HAP-1 (cell line): ENCODE measurements around the gene GUCA2A.
A peak's percentile ranks its signal among the peaks of the same experiment; 100 is the strongest.
"Not testable (repeated sequence)": the region's sequence is repeated elsewhere in the genome, so short reads cannot be mapped to it uniquely, and the experiment has no call there.

Source experiments
- DNase-seq, 2 experiments: peaks; one replicate each; pipeline ENCODE4 v3.0.0-alpha.2; 2016 to 2020; ENCODE audit warnings: low spot score in 2 of 2
- H3K27me3 ChIP-seq: fragments of 250-450 bp; sonication (Bioruptor Pico); 2 replicates; pipeline ENCODE4 v1.5.1; 2020; ENCODE audit warnings: low read depth, mild to moderate bottlenecking, moderate library complexity
- H3K36me3 ChIP-seq: fragments of 250-450 bp; sonication (Bioruptor Pico); replicated peaks from 2 replicates; pipeline ENCODE4 v1.5.1; 2020; ENCODE audit warnings: mild to moderate bottlenecking
- H3K4me1 ChIP-seq: fragments of 250-450 bp; sonication (Bioruptor Pico); 2 replicates; pipeline ENCODE4 v1.5.1; 2020; ENCODE audit warnings: mild to moderate bottlenecking
- H3K4me3 ChIP-seq: fragments of 250-450 bp; sonication (Bioruptor Pico); 2 replicates; pipeline ENCODE4 v1.5.1; 2020; ENCODE audit warnings: mild to moderate bottlenecking, moderate library complexity
- H3K9me3 ChIP-seq: fragments of 250-450 bp; sonication (Bioruptor Pico); 2 replicates; pipeline ENCODE4 v1.5.1; 2020; ENCODE audit warnings: mild to moderate bottlenecking, moderate library complexity
- in situ Hi-C: fragments of 300-500 bp; cut with MboI; formaldehyde crosslinking; loops from 3 replicates; pipeline ENCODE4 v1.14.3; 2020; ENCODE audit warnings: low sequenced_read_pairs, inconsistent platforms, mixed read lengths

The GUCA2A gene

GRCh38 chr1:42164551-42165420, at the start of gene GUCA2A:
Gene GUCA2A (minus strand): TSS chr1:42164745. CDS start chr1:42164712, 33 bp downstream.
- Histone ChIP-seq H3K4me3 (no peak within 1 kb of the TSS), H3K9me3 (peaks cover 3% of the 10 kb centered on the region; the same call in 1 of the 2 replicates)
- no peak for DNase-seq

GRCh38 chr1:42211224-42211623, 46.7 kb upstream of the GUCA2A start:
- Histone ChIP-seq H3K27me3 (no peaks in the 10 kb centered on the region), H3K36me3 (no peaks in the 10 kb centered on the region), H3K4me1 (peaks cover 25% of the 10 kb centered on the region), H3K9me3 (no peaks in the 10 kb centered on the region), H3K4me3 (no peak overlapping the region)
- no peak for DNase-seq
- in situ Hi-C loops: no loop called here

More at GRCh38 chr1:42164551-42165420, at the start of gene GUCA2A:
- Histone ChIP-seq H3K4me1 (no peaks in the 10 kb centered on the region), H3K36me3 (no peaks in the 10 kb centered on the region), H3K27me3 (no peaks in the 10 kb centered on the region)
- in situ Hi-C loops: no loop called here

- Histone ChIP-seq H3K36me3 (no peaks in the 10 kb centered on the region), H3K27me3 (no peaks in the 10 kb centered on the region), H3K4me3 (no peak overlapping the region), H3K9me3 (no peaks in the 10 kb centered on the region), H3K4me1 (peaks cover 25% of the 10 kb centered on the region)
- in situ Hi-C loops: no loop called here
- peak; percentile 15 to 51 for DNase-seq
Measured at GRCh38 chr1:42210421-42211133, 46.0 kb upstream of the GUCA2A start.

- DNase-seq: peak; percentile 9 to 55
- H3K9me3 ChIP-seq: no peaks in the 10 kb centered on the region
Measured at GRCh38 chr1:42209526-42210251, 45.1 kb upstream of the GUCA2A start.

GRCh38 chr1:42206930-42207329, 42.4 kb upstream of the GUCA2A start:
- H3K36me3 ChIP-seq, H3K9me3 ChIP-seq, in situ Hi-C loops, H3K4me3 ChIP-seq, DNase-seq, H3K27me3 ChIP-seq: not testable (repeated sequence)
- H3K4me1 ChIP-seq: peaks cover 21% of the 10 kb centered on the region

More at GRCh38 chr1:42209526-42210251, 45.1 kb upstream of the GUCA2A start:
- peaks cover 25% of the 10 kb centered on the region for H3K4me1 ChIP-seq
- no peaks in the 10 kb centered on the region for H3K36me3 ChIP-seq
- in situ Hi-C loops: no loop called here
- H3K27me3 ChIP-seq: no peaks in the 10 kb centered on the region
- no peak overlapping the region for H3K4me3 ChIP-seq

- in situ Hi-C loops: no loop called here
- no peaks in the 10 kb centered on the region for H3K36me3 ChIP-seq
- no peak for DNase-seq
- no peaks in the 10 kb centered on the region for H3K9me3 ChIP-seq
- peaks cover 21% of the 10 kb centered on the region for H3K4me1 ChIP-seq
- no peaks in the 10 kb centered on the region for H3K27me3 ChIP-seq
- H3K4me3 ChIP-seq: no peak overlapping the region
Measured at GRCh38 chr1:42206164-42206563, 41.6 kb upstream of the GUCA2A start.

GRCh38 chr1:42201986-42202385, 37.4 kb upstream of the GUCA2A start:
- H3K4me3 ChIP-seq: no peak overlapping the region
- no peaks in the 10 kb centered on the region for H3K9me3 ChIP-seq
- H3K4me1 ChIP-seq: no peaks in the 10 kb centered on the region
- H3K36me3 ChIP-seq: peaks cover 3% of the 10 kb centered on the region; the same call in 1 of the 2 replicates
- in situ Hi-C loops: no loop called here
- no peaks in the 10 kb centered on the region for H3K27me3 ChIP-seq
- DNase-seq: no peak

- no peak for DNase-seq
- H3K4me3 ChIP-seq: no peak overlapping the region
- in situ Hi-C loops: no loop called here
- peaks cover 19% of the 10 kb centered on the region for H3K36me3 ChIP-seq
- no peaks in the 10 kb centered on the region for H3K9me3 ChIP-seq
- H3K27me3 ChIP-seq: no peaks in the 10 kb centered on the region
- H3K4me1 ChIP-seq: no peaks in the 10 kb centered on the region
Measured at GRCh38 chr1:42198251-42198650, 33.7 kb upstream of the GUCA2A start.

- in situ Hi-C loops: no loop called here
Measured at GRCh38 chr1:42195841-42196240, 31.3 kb upstream of the GUCA2A start.

GRCh38 chr1:42192106-42192505, 27.6 kb upstream of the GUCA2A start:
- Histone ChIP-seq H3K9me3 (no peaks in the 10 kb centered on the region), H3K27me3 (no peaks in the 10 kb centered on the region), H3K4me1 (peaks cover 8% of the 10 kb centered on the region; the same call in 1 of the 2 replicates), H3K4me3 (no peak overlapping the region), H3K36me3 (peaks cover 50% of the 10 kb centered on the region)
- in situ Hi-C loops: no loop called here
- no peak for DNase-seq

More at GRCh38 chr1:42195841-42196240, 31.3 kb upstream of the GUCA2A start:
- DNase-seq: no peak
- H3K4me1 ChIP-seq: peaks cover 8% of the 10 kb centered on the region; the same call in 1 of the 2 replicates
- no peak overlapping the region for H3K4me3 ChIP-seq
- no peaks in the 10 kb centered on the region for H3K27me3 ChIP-seq
- H3K9me3 ChIP-seq: no peaks in the 10 kb centered on the region
- H3K36me3 ChIP-seq: peaks cover 27% of the 10 kb centered on the region

GRCh38 chr1:42191319-42191718, 26.8 kb upstream of the GUCA2A start:
- peaks cover 8% of the 10 kb centered on the region; the same call in 1 of the 2 replicates for H3K4me1 ChIP-seq
- in situ Hi-C loops: no loop called here
- peaks cover 56% of the 10 kb centered on the region for H3K36me3 ChIP-seq

GRCh38 chr1:42189931-42190853, 25.6 kb upstream of the GUCA2A start:
- Histone ChIP-seq H3K27me3 (no peaks in the 10 kb centered on the region), H3K36me3 (peaks cover 54% of the 10 kb centered on the region), H3K4me3 (no peak overlapping the region)

More at GRCh38 chr1:42191319-42191718, 26.8 kb upstream of the GUCA2A start:
- H3K9me3 ChIP-seq: no peaks in the 10 kb centered on the region
- no peaks in the 10 kb centered on the region for H3K27me3 ChIP-seq
- H3K4me3 ChIP-seq: no peak overlapping the region
- no peak for DNase-seq

More at GRCh38 chr1:42189931-42190853, 25.6 kb upstream of the GUCA2A start:
- Histone ChIP-seq H3K4me1 (peaks cover 8% of the 10 kb centered on the region; the same call in 1 of the 2 replicates), H3K9me3 (no peaks in the 10 kb centered on the region)
- in situ Hi-C loops: no loop called here
- DNase-seq: no peak
